Keratinocyte (primary cell): ENCODE results near the gene GGTLC2. TPM values are rescaled to one million over a fixed set of nuclear protein-coding genes. Genes with fewer than 3 reads are reported as not detected.

Experiments used
- DNase-seq: peaks from one replicate; pipeline ENCODE4 v3.0.0-alpha.2; 2011; ENCODE audit warnings: low read depth, missing footprints, low spot score
- FAIRE-seq: peaks from 2 replicates; lab custom pipeline; 2011; peaks lifted over from hg19 to GRCh38; lab: Jason Lieb, UNC
- H2AFZ ChIP-seq: 2 replicates; pipeline ENCODE4 v1.6.0; 2012; ENCODE audit warnings: low read length, control low read depth, inconsistent platforms; ENCODE audit not compliant: control insufficient read depth
- H3K27ac ChIP-seq: 2 replicates; pipeline ENCODE4 v1.5.1; 2011; ENCODE audit warnings: low read length; ENCODE audit not compliant: control insufficient read depth, insufficient read depth
- H3K27me3 ChIP-seq: 3 replicates; pipeline ENCODE4 v1.6.0; 2011; ENCODE audit warnings: low read length; ENCODE audit not compliant: control insufficient read depth, insufficient read depth; ENCODE audit errors: extremely low read depth
- H3K36me3 ChIP-seq, 2 experiments: 2 replicates in 1 of 2; 3 replicates in 1 of 2; pipeline ENCODE4 v1.5.1; 2011; ENCODE audit warnings: low read length in 2 of 2, mild to moderate bottlenecking in 1 of 2; ENCODE audit not compliant: control insufficient read depth in 2 of 2, insufficient read depth in 2 of 2; ENCODE audit errors: extremely low read depth in 1 of 2
- H3K4me1 ChIP-seq: 3 replicates; pipeline ENCODE4 v1.5.1; 2011; ENCODE audit warnings: low read length; ENCODE audit not compliant: control insufficient read depth, insufficient read depth; ENCODE audit errors: extremely low read depth
- H3K4me2 ChIP-seq: 3 replicates; pipeline ENCODE4 v1.6.0; 2011; ENCODE audit warnings: low read depth, low read length; ENCODE audit not compliant: control insufficient read depth, insufficient read depth; ENCODE audit errors: extremely low read depth
- H3K4me3 ChIP-seq, 3 experiments: fragments of 200-600 bp in 1 of 3; sonication (generic) in 1 of 3; 2 replicates in 2 of 3; 3 replicates in 1 of 3; pipeline ENCODE4 v1.5.1; 2011 to 2016; ENCODE audit warnings: low read length in 3 of 3, mild to moderate bottlenecking in 3 of 3, control low read depth in 2 of 3, inconsistent platforms in 1 of 3, low read depth in 1 of 3, mixed read lengths in 1 of 3, mixed run types in 1 of 3, moderate library complexity in 1 of 3; ENCODE audit not compliant: control insufficient read depth in 2 of 3, insufficient read depth in 2 of 3; ENCODE audit errors: extremely low read depth in 1 of 3
- H3K79me2 ChIP-seq: 2 replicates; pipeline ENCODE4 v1.6.0; 2012; ENCODE audit warnings: low read length; ENCODE audit not compliant: control insufficient read depth, insufficient read depth
- H3K9ac ChIP-seq: 3 replicates; pipeline ENCODE4 v1.6.0; 2011; ENCODE audit warnings: low read length; ENCODE audit not compliant: control insufficient read depth, insufficient read depth; ENCODE audit errors: extremely low read depth
- H3K9me1 ChIP-seq: 3 replicates; pipeline ENCODE4 v1.6.0; 2011; ENCODE audit warnings: low read length; ENCODE audit not compliant: control insufficient read depth, insufficient read depth; ENCODE audit errors: extremely low read depth
- H3K9me3 ChIP-seq: 2 replicates; pipeline ENCODE4 v1.5.1; 2012; ENCODE audit warnings: low read depth, low read length; ENCODE audit not compliant: control insufficient read depth
- H4K20me1 ChIP-seq: 3 replicates; pipeline ENCODE4 v1.6.0; 2011; ENCODE audit warnings: low read length; ENCODE audit not compliant: control insufficient read depth, insufficient read depth; ENCODE audit errors: extremely low read depth
- EZH2 ChIP-seq: IDR thresholded peaks from one replicate; pipeline ENCODE4 v1.6.1; 2012; ENCODE audit warnings: inconsistent platforms, mild to moderate bottlenecking, low read length, moderate library complexity
- dilution Hi-C: fragments of 300-500 bp; cut with MboI; formaldehyde crosslinking; loops from one replicate; pipeline ENCODE4 v1.7.0; 2020; ENCODE audit warnings: low sequenced_read_pairs; ENCODE audit not compliant: extremely low pct_ligation_motif_present
- polyA plus RNA-seq, 5 experiments: library from polyadenylated mRNA; depleted of rRNA in 3 of 5; stranded (reverse) in 3 of 5; stranded (forward) in 1 of 5; unstranded in 1 of 5; fragments of >200 nt; gene quantifications; 1 replicate in 1 of 5; 2 replicates in 3 of 5; 3 replicates in 1 of 5; pipeline versions ENCODE4 v1.2.1 to v1.2.3, GENCODE V29; 2011 to 2012; ENCODE audit warnings: missing spikeins in 2 of 5, low read depth in 1 of 5, low replicate concordance in 1 of 5
- TF ChIP-seq, protein P1 (sequence below), 3 experiments: IDR thresholded peaks in 1 of 3; conservative IDR thresholded peaks in 1 of 3; optimal IDR thresholded peaks in 1 of 3; 2 replicates in 2 of 3; 3 replicates in 1 of 3; pipeline versions ENCODE3 to v1.5.1; 2011; ENCODE audit warnings: low read length in 3 of 3, mild to moderate bottlenecking in 3 of 3, moderate library complexity in 2 of 3, control low read depth in 1 of 3, inconsistent platforms in 1 of 3; ENCODE audit not compliant: insufficient read depth in 2 of 3; ENCODE audit errors: extremely low read depth in 1 of 3

The GGTLC2 gene
- polyA plus RNA-seq, 1 donor (not counting 4 experiments of a cell fraction or from before 2014, with no cell fraction given): not detected

DNA sequence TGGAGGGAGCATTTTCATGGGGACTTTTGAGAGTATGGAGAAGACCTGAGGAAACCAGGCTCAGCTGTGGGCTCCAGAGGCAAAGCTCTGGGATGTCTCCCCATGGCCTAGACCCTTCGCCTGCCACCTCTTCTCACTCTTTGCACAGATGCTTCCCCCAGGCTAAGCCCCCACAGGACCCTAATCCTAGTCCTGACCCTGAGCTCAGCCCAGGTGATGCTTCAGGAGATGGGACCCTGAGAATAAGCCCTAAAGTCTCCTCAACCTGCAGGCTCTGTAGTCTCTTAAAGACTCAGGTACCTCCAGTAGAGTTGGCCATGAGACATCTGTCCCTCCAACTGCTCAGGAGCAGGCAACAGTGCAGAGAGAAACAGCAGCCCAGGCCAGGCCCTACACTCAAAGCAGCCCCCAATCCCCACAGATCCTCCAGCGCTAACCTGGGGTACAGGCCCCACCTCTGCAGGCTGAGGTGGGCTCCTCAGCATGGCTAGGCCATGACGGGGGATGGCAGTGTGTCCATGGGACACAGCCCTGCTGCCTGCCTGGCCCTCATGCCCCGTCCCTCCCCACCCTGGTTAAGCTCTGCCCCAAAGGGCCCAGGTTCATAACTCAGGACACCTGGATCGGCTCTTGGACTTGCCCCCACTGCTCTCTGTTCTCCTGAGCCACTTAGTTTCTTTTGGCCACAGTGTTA, 39.4 kb downstream of the GGTLC2 start:
- H3K9ac ChIP-seq: no peak overlapping the region
- no peaks in the 10 kb centered on the region for H3K9me1 ChIP-seq
- no peaks in the 10 kb centered on the region for H3K4me1 ChIP-seq
- no peak overlapping the region for H3K4me2 ChIP-seq
- H2AFZ ChIP-seq: no peak overlapping the region
- FAIRE-seq (no peak), DNase-seq (no peak)
- H3K79me2 ChIP-seq: no peaks in the 10 kb centered on the region
- H3K36me3 ChIP-seq: no peaks in the 10 kb centered on the region
- H3K9me3 ChIP-seq: no peaks in the 10 kb centered on the region
- dilution Hi-C loops: no loop called here
- no peaks in the 10 kb centered on the region for H3K27me3 ChIP-seq
- TF ChIP-seq, protein P1, sequence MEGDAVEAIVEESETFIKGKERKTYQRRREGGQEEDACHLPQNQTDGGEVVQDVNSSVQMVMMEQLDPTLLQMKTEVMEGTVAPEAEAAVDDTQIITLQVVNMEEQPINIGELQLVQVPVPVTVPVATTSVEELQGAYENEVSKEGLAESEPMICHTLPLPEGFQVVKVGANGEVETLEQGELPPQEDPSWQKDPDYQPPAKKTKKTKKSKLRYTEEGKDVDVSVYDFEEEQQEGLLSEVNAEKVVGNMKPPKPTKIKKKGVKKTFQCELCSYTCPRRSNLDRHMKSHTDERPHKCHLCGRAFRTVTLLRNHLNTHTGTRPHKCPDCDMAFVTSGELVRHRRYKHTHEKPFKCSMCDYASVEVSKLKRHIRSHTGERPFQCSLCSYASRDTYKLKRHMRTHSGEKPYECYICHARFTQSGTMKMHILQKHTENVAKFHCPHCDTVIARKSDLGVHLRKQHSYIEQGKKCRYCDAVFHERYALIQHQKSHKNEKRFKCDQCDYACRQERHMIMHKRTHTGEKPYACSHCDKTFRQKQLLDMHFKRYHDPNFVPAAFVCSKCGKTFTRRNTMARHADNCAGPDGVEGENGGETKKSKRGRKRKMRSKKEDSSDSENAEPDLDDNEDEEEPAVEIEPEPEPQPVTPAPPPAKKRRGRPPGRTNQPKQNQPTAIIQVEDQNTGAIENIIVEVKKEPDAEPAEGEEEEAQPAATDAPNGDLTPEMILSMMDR (optimal IDR thresholded peaks at IDR 0.05 in 1 of 3, IDR thresholded peaks at IDR 0.05 in 1 of 3, conservative IDR thresholded peaks at IDR 0.05 in 1 of 3; ENCODE audit: extremely low read depth in 1 of 3, insufficient read depth in 2 of 3, low read length in 3 of 3): no peak
- TF ChIP-seq EZH2: no peak
- no peaks in the 10 kb centered on the region for H4K20me1 ChIP-seq
- H3K27ac ChIP-seq: no peak overlapping the region
- no peak overlapping the region for H3K4me3 ChIP-seq

DNA sequence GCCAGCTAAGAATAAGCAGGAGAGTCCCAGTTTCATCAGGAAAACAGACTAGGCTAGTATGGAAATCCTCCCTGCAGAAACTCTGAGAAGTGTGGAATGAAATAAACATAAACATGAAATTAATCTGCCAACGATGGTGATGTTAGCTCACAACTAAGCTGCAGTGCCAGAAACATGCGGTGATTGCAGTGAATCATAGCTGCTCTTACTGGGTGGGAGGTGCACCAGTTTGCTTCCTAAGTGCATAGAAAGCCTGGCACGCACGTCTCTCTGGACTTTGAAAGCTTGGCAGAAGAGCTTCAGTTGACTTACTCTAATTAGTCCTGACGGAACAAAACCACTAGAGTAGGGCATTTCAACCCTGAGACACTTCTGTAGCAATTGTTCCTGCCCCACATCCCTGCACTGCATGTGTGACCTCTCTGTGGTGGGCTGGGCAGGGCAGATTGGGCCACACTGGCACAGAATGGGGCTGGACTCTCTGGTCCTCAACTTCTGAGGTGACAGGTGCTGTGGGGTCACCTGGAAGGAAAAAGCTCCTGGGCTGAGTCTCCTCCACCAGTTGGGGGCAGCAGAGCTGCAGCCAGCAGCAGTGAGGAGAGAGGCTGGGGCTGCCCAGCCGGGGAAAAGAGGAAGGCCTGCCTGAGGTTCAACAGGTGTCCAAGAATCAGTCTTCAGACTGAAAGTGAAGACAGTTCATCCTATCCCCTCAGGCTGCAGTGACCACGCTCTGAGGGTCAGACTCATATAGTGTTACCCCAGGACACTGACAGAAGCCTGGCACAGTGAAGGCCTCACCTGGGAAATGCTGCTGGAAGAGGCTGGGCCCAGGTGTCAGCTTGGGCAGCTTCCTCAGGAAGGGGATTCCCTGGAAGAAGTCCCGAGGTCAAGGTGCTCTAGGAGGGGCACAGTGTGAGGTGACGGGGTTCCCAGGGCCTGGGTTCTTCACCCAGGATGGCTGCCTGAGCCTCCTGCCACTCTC, 40.5 kb downstream of the GGTLC2 start:
- no peak overlapping the region for H3K4me3 ChIP-seq
- DNase-seq (no peak), FAIRE-seq (no peak)
- no peak overlapping the region for H3K9ac ChIP-seq
- TF ChIP-seq, protein P1 (optimal IDR thresholded peaks at IDR 0.05 in 1 of 3, IDR thresholded peaks at IDR 0.05 in 1 of 3, conservative IDR thresholded peaks at IDR 0.05 in 1 of 3; ENCODE audit: extremely low read depth in 1 of 3, insufficient read depth in 2 of 3, low read length in 3 of 3): peak; percentile 33 to 85 (median 35)
- TF ChIP-seq EZH2: no peak
- dilution Hi-C loops: no loop called here
- no peak overlapping the region for H3K4me2 ChIP-seq
- H3K79me2 ChIP-seq: no peaks in the 10 kb centered on the region
- H3K27me3 ChIP-seq: no peaks in the 10 kb centered on the region
- no peaks in the 10 kb centered on the region for H3K4me1 ChIP-seq
- no peak overlapping the region for H3K27ac ChIP-seq
- no peaks in the 10 kb centered on the region for H3K9me3 ChIP-seq
- no peak overlapping the region for H2AFZ ChIP-seq
- no peaks in the 10 kb centered on the region for H3K36me3 ChIP-seq
- no peaks in the 10 kb centered on the region for H3K9me1 ChIP-seq
- no peaks in the 10 kb centered on the region for H4K20me1 ChIP-seq
